HCT116 (cell line): ENCODE data around the gene GFOD1. TPM values are rescaled to one million over a fixed set of nuclear protein-coding genes. Genes with fewer than 3 reads are reported as not detected.

Source experiments
- ATAC-seq: fragments of 200-7000 bp; cut with Tn5 transposase; 2 replicates; pipeline ENCODE4 v1.9.1; 2020; ENCODE audit warnings: mild to moderate bottlenecking, moderate library complexity
- BruUV-seq: library from RNA; stranded (reverse); fragments of 400-500 nt; replicated peaks from 2 replicates; lab custom pipeline; 2021; lab: Mats Ljungman, UMichigan
- CTCF ChIA-PET: fragments of 300-600 bp; sonication (Branson Sonifier 250); formaldehyde crosslinking; loops from one replicate; lab custom pipeline; 2021; ENCODE audit warnings: antibody characterized with exemption; lab: Charles Lee
- POLR2A ChIA-PET: fragments of 300-600, 350-600 bp; sonication (Branson Sonifier 250); formaldehyde crosslinking; loops from one replicate; lab custom pipeline; 2021; ENCODE audit warnings: antibody characterized with exemption; lab: Charles Lee
- RAD21 ChIA-PET, 2 experiments: fragments of 300-600 bp; sonication (Branson Sonifier 250); formaldehyde crosslinking; loops; one replicate each; lab custom pipeline; 2023; ENCODE audit warnings: low total read pairs in 2 of 2; ENCODE audit not compliant: uncharacterized antibody in 2 of 2, unreplicated experiment in 2 of 2, low non-redundant PET in 1 of 2; lab: Charles Lee
- DNase-seq: peaks from one replicate; pipeline ENCODE4 v3.0.0-alpha.2; 2010; ENCODE audit warnings: low read depth, low spot score
- H2AFZ ChIP-seq: fragments of 200-600 bp; shearing (Covaris generic), sonication (generic); 2 replicates; pipeline ENCODE4 v1.6.1; 2017; ENCODE audit warnings: low read depth, mixed run types, mixed read lengths, antibody characterized with exemption, low read length; ENCODE audit not compliant: poor library complexity, severe bottlenecking
- H3K27ac ChIP-seq: 2 replicates; pipeline ENCODE4 v1.5.1; 2012; ENCODE audit warnings: low read depth, low read length
- H3K27me3 ChIP-seq: fragments of 200-600 bp; sonication (generic); 2 replicates; pipeline ENCODE4 v1.6.1; 2016; ENCODE audit warnings: mixed run types, low read length, mixed read lengths; ENCODE audit not compliant: insufficient read depth
- H3K36me3 ChIP-seq, 2 experiments: fragments of 200-500 bp in 1 of 2; fragments of 200-600 bp in 1 of 2; sonication (Bioruptor generic) in 1 of 2; sonication (generic) in 1 of 2; 2 replicates each; pipeline versions ENCODE4 v1.5.1 to v1.6.1; 2014 to 2016; ENCODE audit warnings: low read length in 2 of 2, inconsistent platforms in 1 of 2, mixed read lengths in 1 of 2, mixed run types in 1 of 2; ENCODE audit not compliant: insufficient read depth in 2 of 2, control insufficient read depth in 1 of 2
- H3K4me1 ChIP-seq, 2 experiments: fragments of 200-600 bp in 1 of 2; sonication (generic) in 1 of 2; 2 replicates each; pipeline versions ENCODE4 v1.5.1 to v1.6.1; 2012 to 2017; ENCODE audit warnings: low read length in 2 of 2, inconsistent platforms in 1 of 2, mild to moderate bottlenecking in 1 of 2, mixed read lengths in 1 of 2, mixed run types in 1 of 2, moderate library complexity in 1 of 2; ENCODE audit not compliant: insufficient read depth in 2 of 2, control insufficient read depth in 1 of 2
- H3K4me2 ChIP-seq: fragments of 200-600 bp; sonication (generic); 2 replicates; pipeline ENCODE4 v1.6.1; 2017; ENCODE audit warnings: mixed run types, low read length, mixed read lengths
- H3K4me3 ChIP-seq, 2 experiments: fragments of 200-600 bp in 1 of 2; sonication (generic) in 1 of 2; replicated peaks in 1 of 2; 2 replicates each; pipeline ENCODE4 v1.5.1; 2011 to 2016; ENCODE audit warnings: low read length in 2 of 2, control low read depth in 1 of 2, low read depth in 1 of 2, mild to moderate bottlenecking in 1 of 2, mixed read lengths in 1 of 2, mixed run types in 1 of 2
- H3K79me2 ChIP-seq: fragments of 200-600 bp; sonication (generic); 2 replicates; pipeline ENCODE4 v1.6.1; 2017; ENCODE audit warnings: mild to moderate bottlenecking, mixed run types, low read length, moderate library complexity, mixed read lengths; ENCODE audit not compliant: insufficient read depth
- H3K9ac ChIP-seq: fragments of 200-600 bp; sonication (generic); 2 replicates; pipeline ENCODE4 v1.6.1; 2016; ENCODE audit warnings: low read length, mixed read lengths
- H3K9me2 ChIP-seq: fragments of 200-600 bp; sonication (generic), shearing (Covaris generic); 2 replicates; pipeline ENCODE4 v1.6.1; 2017; ENCODE audit warnings: mixed run types, mild to moderate bottlenecking, moderate library complexity; ENCODE audit not compliant: insufficient read depth
- H3K9me3 ChIP-seq, 2 experiments: fragments of 200-500 bp in 1 of 2; fragments of 200-600 bp in 1 of 2; sonication (Bioruptor generic) in 1 of 2; sonication (generic) in 1 of 2; 2 replicates each; pipeline ENCODE4 v1.6.1; 2014 to 2017; ENCODE audit warnings: low read length in 2 of 2, mixed read lengths in 2 of 2, inconsistent platforms in 1 of 2, low read depth in 1 of 2, mild to moderate bottlenecking in 1 of 2, mixed run types in 1 of 2, moderate library complexity in 1 of 2; ENCODE audit not compliant: control insufficient read depth in 1 of 2, insufficient read depth in 1 of 2
- H4K20me1 ChIP-seq: fragments of 200-600 bp; sonication (generic), shearing (Covaris generic); 2 replicates; pipeline ENCODE4 v1.6.1; 2017; ENCODE audit warnings: mixed run types, mild to moderate bottlenecking, moderate library complexity; ENCODE audit not compliant: insufficient read depth
- CBX3 ChIP-seq: IDR thresholded peaks from 2 replicates; pipeline ENCODE4 v1.6.1; 2012; ENCODE audit warnings: low read depth
- CTCF ChIP-seq, 3 experiments: fragments of 200-600 bp in 1 of 3; sonication (generic) in 1 of 3; IDR thresholded peaks in 2 of 3; conservative IDR thresholded peaks in 1 of 3; 2 replicates each; pipeline ENCODE4 v1.5.1; 2012 to 2017; ENCODE audit warnings: low read depth in 2 of 3, low read length in 2 of 3, antibody characterized with exemption in 1 of 3, borderline replicate concordance in 1 of 3, control low read depth in 1 of 3, mild to moderate bottlenecking in 1 of 3, mixed read lengths in 1 of 3, mixed run types in 1 of 3, moderate library complexity in 1 of 3; ENCODE audit not compliant: insufficient read depth in 1 of 3
- EZH2 ChIP-seq: fragments of 200-600 bp; sonication (generic); IDR thresholded peaks from 2 replicates; pipeline ENCODE4 v1.6.1; 2017; ENCODE audit warnings: antibody characterized with exemption, mixed run types
- JUND ChIP-seq: IDR thresholded peaks from 2 replicates; pipeline ENCODE4 v1.6.1; 2012
- MAX ChIP-seq: IDR thresholded peaks from 2 replicates; pipeline ENCODE4 v1.6.1; 2012
- RAD21 ChIP-seq: IDR thresholded peaks from 2 replicates; pipeline ENCODE4 v1.6.1; 2012; ENCODE audit warnings: low read depth, mild to moderate bottlenecking
- REST ChIP-seq: IDR thresholded peaks from 2 replicates; pipeline ENCODE4 v1.6.1; 2012; ENCODE audit warnings: low read depth
- SIN3A ChIP-seq: IDR thresholded peaks from 2 replicates; pipeline ENCODE4 v1.6.1; 2012; ENCODE audit warnings: low read depth
- ZFX ChIP-seq: fragments of 450-650 bp; IDR thresholded peaks from 2 replicates; pipeline ENCODE4 v1.6.1; 2017
- intact Hi-C: fragments of 100-400 bp; cut with micrococcal nuclease; formaldehyde crosslinking; loops from 2 replicates; pipeline ENCODE4 v1.10.0; 2022
- total RNA-seq: library from RNA; stranded (reverse); gene quantifications from one replicate; pipeline ENCODE4 v1.2.1, GENCODE V29; 2021; ENCODE audit not compliant: unreplicated experiment
- TF ChIP-seq, protein P1 (sequence below): IDR thresholded peaks from 2 replicates; pipeline ENCODE4 v1.6.1; 2012

GFOD1 gene
- total RNA-seq, 1 experiment from 2014 or later = 3.8 TPM

DNA sequence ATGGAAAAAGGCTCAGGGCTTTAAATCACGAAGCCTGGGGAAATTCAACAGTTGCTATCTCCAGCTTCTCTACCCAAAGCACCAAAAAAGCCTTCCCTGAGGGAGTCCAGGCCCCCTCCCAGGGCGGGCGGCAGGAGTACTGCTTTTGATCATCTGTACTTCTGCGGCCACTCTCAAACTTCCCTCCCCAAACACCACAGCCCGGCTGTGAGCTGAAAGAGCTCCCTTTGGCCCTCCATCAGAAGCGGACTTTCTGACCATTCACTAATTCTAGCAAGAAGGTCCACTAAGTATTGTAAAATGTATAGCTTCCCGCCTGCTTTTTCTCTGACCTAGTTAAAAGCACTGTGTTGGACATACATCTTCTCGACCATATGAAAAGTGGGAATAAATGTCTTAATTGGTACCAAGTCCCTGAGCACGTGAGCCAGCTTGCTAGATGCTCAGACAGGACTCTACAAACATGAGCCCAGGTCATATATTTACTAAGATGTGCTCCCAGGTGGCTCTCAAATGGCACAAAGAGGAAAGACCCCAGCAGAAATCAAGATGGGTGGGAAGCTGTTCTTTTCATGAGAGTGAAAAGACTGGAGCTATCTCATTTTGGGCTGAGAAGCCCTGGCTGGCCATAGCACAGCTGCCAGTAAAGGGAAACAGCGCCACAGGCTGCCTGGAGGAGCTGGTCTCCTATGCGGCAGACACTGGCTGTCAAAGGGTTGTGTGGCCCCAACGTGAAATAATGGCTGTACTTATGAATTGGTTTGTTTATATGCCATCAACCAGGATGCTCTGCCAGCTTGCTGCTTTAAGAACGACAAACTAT is 58.6 kb downstream of the GFOD1 start:
- H3K36me3 ChIP-seq = no peaks in the 10 kb centered on the region
- intact Hi-C loops = no loop called here
- no peak overlapping the region for H2AFZ ChIP-seq
- no peaks in the 10 kb centered on the region for H4K20me1 ChIP-seq
- no peak overlapping the region for H3K27ac ChIP-seq
- no peak for DNase-seq
- H3K4me2 ChIP-seq = no peak overlapping the region
- H3K9me3 ChIP-seq = no peaks in the 10 kb centered on the region
- no TSS peak for BruUV-seq
- H3K79me2 ChIP-seq = no peaks in the 10 kb centered on the region
- no peaks in the 10 kb centered on the region for H3K27me3 ChIP-seq
- H3K4me3 ChIP-seq = no peak overlapping the region
- ChIA-PET RAD21 (no interaction called here), CTCF (no interaction called here), POLR2A (no interaction called here)
- no peaks in the 10 kb centered on the region for H3K9me2 ChIP-seq
- H3K9ac ChIP-seq = no peak overlapping the region
- no peak for ATAC-seq
- H3K4me1 ChIP-seq = peaks cover 0 to 3% of the 10 kb centered on the region in 2 experiments; a peak in 1 of 4 replicates
- no peak for TF ChIP-seq REST
- no peak for TF ChIP-seq ZFX
- TF ChIP-seq RAD21 = no peak
- TF ChIP-seq, protein P1, sequence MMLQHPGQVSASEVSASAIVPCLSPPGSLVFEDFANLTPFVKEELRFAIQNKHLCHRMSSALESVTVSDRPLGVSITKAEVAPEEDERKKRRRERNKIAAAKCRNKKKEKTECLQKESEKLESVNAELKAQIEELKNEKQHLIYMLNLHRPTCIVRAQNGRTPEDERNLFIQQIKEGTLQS = no peak
- no peak for TF ChIP-seq JUND
- TF ChIP-seq CBX3 = no peak
- no peak for TF ChIP-seq EZH2
- no peak for TF ChIP-seq CTCF (IDR thresholded peaks at IDR 0.05 in 2 of 3, conservative IDR thresholded peaks at IDR 0.05 in 1 of 3; ENCODE audit: borderline replicate concordance in 1 of 3, insufficient read depth in 1 of 3, low read depth in 2 of 3, low read length in 2 of 3)
- no peak for TF ChIP-seq SIN3A
- no peak for TF ChIP-seq MAX
